Measurements from ENCODE around the gene MNT.
"Not testable (repeated sequence)": the region's sequence is repeated elsewhere in the genome, so short reads cannot be mapped to it uniquely, and the experiment has no call there.

MNT gene, protein sequence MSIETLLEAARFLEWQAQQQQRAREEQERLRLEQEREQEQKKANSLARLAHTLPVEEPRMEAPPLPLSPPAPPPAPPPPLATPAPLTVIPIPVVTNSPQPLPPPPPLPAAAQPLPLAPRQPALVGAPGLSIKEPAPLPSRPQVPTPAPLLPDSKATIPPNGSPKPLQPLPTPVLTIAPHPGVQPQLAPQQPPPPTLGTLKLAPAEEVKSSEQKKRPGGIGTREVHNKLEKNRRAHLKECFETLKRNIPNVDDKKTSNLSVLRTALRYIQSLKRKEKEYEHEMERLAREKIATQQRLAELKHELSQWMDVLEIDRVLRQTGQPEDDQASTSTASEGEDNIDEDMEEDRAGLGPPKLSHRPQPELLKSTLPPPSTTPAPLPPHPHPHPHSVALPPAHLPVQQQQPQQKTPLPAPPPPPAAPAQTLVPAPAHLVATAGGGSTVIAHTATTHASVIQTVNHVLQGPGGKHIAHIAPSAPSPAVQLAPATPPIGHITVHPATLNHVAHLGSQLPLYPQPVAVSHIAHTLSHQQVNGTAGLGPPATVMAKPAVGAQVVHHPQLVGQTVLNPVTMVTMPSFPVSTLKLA

DNA sequence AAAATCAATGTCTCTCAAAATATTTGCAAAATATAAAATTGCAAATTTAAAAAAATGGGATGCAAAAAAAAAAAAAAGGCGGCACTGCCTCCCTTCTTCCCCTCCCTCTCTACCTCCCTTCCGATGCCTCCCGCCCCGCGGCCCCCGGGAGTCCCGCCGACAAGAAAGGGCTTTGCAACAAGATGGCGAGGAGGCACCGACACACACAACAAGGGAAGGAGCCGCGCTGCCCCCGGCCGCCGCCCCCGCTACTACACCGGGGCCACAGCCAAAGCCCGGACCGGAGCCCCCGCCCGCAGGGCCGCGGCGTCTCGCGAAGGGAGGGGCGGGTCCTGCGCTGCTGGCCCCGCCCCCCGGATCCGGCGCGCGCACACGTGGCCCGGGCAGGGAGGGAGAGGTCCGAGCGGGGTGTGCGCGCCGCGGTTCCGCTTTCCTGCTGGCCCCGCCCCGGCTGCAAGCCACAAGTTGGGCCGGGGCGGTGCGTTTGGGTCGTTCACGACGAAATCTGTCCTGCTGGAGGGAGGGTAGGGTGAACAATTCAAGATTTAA is at the start of gene MNT:
Gene MNT (minus strand): TSS at position 184 of the 549 bp plus-strand sequence. CDS start 348 bp downstream, outside the sequence.
- peak; percentile 73 to 90 (median 78) for DNase-seq (ENCODE audit: low read depth in 2 of 3, low spot score in 2 of 3)

DNA sequence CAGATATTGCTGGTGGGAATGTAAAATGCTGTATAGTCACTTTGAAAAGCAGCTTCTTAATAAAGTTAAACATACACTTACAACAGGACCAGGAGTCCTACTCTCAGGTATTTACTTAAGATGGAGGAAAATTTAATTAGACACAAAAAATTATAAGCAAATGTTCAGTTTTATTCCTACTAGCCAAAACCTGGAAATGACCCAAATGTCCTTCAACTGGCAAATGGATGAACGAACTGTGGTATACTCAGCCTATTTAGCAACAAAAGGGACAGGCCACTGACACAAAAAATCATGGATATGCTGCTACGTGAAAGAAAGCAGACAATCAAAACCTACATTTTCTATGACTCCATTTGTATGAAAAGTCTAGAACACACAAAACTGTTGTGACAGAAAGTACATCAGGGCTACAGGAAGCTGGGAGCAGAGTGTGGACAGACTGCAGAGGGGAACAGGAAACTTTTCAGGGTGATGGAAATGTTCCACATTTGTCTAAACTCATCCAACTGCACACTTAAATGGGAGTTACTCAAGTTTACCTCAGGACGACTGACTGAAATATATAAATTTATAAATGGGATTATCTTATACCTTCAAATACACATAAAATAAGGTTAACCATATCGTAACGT is 49.3 kb upstream of the MNT start:
- no peak for DNase-seq (ENCODE audit: low read depth in 2 of 3, low spot score in 2 of 3)

DNA sequence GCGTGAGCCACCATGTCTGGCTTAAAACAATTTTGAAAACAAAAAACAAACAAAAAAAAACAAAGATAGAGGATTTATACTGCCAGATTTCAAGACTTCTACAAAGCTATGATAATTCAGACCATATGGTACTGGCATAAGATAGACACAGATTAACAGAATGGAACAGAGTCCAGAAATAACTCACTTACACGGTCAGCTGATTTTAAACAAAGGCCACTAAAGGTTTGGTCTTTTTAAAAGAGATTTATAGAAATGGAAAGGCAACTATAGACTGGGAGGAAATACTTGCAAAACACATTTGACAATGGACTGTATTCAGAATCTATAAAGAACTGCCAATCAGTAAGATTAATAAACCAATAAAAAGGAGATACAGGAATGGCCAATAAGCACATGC is 48.6 kb upstream of the MNT start:
- no peak for DNase-seq (ENCODE audit: low read depth in 2 of 3, low spot score in 2 of 3)

DNA sequence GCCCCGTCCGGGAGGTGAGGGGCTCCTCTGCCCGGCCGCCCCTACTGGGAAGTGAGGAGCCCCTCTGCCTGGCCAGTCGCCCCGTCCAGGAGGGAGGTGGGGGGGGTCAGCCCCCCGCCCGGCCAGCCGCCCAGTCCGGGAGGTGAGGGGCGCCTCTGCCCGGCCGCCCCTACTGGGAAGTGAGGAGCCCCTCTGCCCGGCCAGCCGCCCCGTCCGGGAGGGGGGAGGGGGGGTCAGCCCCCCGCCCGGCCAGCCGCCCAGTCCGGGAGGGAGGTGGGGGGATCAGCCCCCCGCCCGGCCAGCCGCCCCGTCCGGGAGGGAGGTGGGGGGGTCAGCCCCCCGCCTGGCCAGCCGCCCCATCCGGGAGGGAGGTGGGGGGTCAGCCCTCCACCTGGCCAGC is 46.6 kb upstream of the MNT start:
- not testable (repeated sequence) for DNase-seq (ENCODE audit: low read depth in 2 of 3, low spot score in 2 of 3)

DNA sequence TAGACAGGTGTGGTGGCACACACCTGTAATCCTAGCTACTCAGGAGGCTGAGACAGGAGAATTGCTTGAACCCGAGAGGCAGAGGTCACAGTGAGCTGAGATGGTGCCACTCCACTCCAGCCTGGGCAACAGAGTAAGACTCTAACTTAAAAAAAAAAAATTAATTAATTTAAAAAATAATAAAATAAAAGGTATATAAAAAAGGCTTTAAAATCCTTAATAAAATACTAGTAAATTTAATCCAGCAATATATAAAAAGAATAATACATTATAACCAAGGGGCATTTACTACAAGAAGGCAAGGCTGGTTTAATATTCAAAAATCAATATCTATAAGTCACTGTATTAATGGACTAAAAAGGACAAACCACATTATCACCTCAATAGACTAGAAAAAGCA is 44.8 kb upstream of the MNT start:
- DNase-seq (ENCODE audit: low read depth in 2 of 3, low spot score in 2 of 3) = no peak

DNA sequence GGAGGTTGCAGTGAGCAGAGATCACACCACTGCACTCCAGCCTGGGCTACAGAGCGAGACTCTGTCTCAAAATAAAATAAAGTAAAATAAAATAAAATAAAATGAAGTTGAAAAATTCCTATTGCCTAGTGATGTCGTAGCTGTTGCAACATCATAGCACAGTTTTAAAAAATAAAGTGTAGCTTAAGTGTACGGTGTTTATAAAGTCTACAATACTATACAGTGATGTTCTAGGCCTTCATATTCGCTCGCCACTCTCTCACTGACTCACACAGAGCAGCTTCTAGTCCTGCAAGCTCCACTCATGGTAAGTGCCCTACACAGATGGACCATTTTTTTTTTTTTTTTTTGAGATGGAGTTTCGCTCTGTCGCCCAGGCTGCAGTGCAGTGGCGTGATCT is 43.5 kb upstream of the MNT start:
- no peak for DNase-seq (ENCODE audit: low read depth in 2 of 3, low spot score in 2 of 3)

DNA sequence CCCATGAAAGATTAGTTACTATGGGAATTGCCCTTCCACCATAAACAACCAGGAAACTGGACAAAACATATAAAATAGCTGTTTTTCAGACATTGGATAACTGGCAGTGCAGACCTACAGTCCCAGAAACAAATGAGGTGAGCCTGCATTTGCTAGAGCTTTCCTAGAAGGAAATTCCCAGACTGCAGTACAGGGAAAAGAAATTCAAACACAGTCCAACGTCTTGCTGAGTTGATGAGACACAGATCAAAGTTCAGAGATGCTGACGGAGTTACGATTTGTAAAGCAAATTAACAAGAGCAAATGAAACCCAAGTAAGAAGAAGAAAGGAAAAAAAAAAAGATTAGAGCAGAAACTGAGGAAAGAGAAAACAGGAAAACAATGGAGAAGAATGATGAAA is 41.3 kb upstream of the MNT start:
- DNase-seq (ENCODE audit: low read depth in 2 of 3, low spot score in 2 of 3) = no peak

DNA sequence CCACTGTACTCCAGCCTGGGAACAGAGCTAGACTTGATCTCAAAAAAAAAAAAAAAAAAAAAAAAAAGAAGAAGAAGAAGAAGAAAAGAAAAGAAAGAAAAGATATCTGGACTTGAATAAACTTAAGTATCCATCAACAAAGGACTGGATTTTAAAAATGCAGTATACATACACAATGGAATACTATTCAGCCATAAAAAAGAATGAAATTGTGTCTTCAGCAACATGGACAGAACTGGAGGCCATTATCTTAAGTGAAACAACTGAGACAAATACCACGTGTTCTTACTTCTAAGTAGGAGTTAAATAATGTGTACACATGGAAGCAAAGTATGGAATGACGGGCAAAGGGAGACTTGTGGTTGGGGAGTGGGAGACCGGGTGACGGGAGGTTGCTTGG is 40.1 kb upstream of the MNT start:
- no peak for DNase-seq (ENCODE audit: low read depth in 2 of 3, low spot score in 2 of 3)

DNA sequence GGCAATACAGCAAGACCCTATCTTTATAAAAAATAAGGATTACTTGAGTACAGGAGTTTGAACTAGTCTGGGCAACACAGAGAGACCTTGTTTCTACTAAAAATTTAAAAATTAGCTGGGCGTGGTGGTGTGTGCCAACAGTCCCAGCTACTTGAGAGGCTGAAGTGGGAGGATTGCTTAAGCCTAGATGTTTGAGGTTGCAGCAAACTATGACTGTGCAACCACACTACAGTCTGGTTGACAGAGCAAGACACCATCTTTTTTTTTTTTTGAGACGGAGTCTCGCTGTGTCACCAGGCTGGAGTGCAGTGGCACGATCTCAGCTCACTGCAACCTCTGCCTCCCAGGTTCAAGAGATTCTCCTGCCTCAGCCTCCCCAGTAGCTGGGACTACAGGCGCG is 39.1 kb upstream of the MNT start:
- DNase-seq (ENCODE audit: low read depth in 2 of 3, low spot score in 2 of 3) = not testable (repeated sequence)

DNA sequence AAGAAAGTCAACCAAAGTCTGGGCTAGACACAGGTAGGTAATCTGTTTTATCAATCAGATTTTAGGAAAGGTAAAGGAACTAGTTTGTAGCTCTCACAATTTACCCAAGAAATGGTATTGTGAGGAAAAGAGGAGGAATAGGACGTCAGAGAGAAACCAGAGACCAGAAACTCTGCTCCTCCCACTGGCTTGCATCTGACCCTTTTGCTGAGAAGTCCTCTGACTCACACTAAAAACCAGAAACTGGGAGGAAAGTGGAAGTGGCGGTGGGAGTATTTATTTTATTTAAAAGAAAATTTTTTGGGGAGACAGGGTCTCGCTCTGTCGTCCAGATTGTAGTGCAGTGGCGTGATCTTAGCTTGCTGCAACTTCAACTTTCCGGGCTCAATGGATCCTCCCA is 38.0 kb upstream of the MNT start:
- DNase-seq (ENCODE audit: low read depth in 2 of 3, low spot score in 2 of 3) = no peak

DNA sequence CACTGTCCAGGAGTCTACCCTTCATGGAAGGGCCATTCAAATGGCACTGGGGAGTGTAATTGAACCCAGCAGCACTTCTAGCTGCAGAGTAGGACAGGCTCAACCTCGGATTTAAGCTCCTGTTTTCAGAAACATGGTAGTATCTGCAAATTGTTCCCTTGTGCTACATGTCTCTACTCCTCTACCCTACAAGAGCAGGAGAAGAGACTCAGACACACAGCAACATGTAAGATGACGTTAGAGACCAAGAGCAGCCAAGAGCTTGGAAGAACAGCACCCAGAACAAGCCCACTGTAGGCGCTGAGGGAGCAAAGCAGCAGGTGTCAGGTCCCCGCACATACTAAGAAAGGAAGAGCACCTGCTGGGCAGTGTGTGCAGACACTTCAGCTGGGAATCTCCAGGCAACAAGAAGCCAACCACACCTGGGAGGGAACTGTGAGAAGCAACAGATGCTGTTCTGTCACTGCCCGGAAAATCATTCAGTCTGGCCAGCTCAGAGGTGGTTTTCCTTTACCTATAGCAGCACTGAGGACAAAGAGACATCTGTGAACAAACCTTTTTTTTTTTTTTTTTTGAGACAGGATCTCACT is 35.6 kb upstream of the MNT start:
- DNase-seq (ENCODE audit: low read depth in 2 of 3, low spot score in 2 of 3) = no peak

DNA sequence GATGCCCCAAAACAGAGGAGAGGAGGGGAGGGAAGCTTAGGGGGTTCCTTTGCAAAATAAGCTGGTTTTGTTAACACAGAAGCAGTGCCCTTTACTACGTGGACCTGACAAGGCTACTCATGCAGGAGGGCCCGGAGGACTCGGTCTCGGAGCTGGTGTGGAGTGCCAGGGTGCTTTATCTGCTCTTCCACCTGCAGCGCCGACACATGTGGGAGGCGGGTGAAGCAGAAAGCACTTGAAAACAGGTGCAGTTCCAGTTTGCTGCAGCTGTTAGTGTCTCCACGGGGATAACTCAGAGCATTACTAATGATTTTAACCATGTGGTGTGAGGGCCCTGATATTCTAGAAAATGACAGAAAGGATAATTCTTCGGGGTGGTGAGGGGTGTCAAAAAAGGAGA is 35.0 kb upstream of the MNT start:
- no peak for DNase-seq (ENCODE audit: low read depth in 2 of 3, low spot score in 2 of 3)

DNA sequence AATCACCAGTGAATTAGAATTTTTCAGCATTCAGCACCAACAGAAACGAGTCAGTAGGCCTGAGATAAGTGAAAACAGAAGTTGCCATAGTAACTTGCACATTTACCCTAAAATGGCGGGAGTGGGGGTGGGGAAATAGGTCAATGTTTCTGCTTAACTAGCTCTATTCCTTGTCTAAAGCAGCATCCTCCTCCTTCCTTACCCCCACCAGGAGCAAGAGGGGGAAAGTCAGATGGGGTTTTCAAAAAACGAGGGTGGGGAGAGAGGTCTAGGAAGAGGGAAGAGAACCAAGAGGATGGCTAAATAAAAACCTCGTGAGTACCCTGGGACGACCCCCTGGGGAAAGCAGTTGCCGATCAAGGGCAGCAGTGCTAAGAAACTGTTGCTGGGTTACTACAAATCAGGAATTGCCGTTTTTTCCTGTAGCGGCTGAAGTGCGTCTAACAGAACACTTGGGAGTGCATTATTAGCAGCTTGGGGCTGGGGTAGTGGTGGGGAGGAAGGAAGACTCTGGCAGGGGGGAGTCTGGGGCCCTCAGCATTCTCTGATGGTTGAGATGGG is 34.4 kb upstream of the MNT start:
- no peak for DNase-seq (ENCODE audit: low read depth in 2 of 3, low spot score in 2 of 3)

DNA sequence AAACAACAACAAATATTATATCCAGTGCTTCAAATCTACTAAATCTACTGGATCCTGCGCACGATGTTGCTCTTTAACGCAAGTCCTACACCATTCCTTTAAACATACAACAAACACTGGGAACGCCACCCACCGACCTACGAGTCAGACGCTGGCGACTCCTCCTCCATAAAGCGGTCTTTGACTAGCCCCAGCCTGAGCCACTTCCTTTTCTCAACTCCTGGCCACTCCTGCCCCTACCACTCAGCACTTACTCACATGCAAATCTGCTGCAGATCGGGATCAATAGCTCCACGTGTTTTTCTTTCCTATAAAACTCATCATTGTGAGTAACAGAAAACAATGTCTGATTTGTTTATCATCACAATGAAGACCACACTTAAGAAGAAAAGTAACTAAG is 32.8 kb upstream of the MNT start:
- DNase-seq (ENCODE audit: low read depth in 2 of 3, low spot score in 2 of 3) = no peak

DNA sequence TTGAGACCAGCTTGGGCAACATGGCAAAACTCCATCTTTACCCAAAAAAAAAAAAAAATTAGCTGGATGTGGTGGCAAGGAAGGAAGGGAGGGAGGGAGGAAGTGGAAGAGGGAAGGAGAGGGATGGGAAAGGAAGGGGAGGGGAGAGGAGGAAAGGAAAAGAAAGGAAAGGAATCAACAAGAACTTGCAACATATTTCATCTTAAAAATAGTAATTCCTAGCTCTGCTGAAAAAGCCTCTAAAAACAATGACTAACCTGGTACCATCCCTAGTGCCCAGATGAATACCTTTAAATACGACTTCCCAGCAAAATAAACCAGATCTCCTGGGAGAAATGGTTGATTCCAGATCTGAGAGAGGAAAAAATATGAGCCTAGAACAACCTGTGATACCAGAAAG is 27.1 kb upstream of the MNT start:
- DNase-seq (ENCODE audit: low read depth in 2 of 3, low spot score in 2 of 3) = no peak

DNA sequence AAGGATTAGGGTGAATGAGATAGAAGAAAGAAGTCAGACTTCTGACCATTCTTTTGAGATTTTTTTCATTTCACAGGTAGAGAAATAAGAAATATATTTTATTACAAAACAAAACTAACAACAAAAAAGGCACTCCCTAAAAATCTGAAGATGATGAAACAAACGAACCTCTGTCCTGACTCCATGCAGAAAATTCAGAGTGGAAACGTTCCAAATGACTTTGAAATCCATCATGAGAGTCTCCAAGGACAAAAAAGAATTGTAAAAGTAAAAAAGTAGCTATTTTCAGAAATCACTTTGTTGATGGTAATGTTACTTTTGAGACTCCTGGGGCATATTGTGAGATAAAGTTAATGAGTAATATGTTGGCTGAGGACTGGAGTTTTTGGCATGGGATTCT is 26.4 kb upstream of the MNT start:
- DNase-seq (ENCODE audit: low read depth in 2 of 3, low spot score in 2 of 3) = no peak

DNA sequence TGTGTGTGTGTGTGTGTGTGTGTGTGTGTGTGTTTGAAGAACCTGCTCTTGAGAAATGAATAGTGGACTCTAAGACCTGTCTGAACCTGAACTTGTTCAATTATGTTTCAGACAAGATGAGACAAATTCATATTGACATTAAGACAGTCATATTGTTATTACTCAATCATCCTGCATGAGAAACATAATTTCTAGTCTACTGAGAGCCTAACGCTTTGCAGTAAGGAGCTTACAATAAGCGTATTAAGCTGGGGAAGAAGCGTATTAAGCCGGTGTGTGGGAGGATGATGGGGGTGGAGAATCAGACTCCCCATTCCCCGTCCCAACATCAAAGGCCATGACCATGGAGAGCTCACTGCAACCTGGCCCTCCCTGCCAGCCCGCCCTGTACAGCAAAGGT is 22.4 kb upstream of the MNT start:
- no peak for DNase-seq (ENCODE audit: low read depth in 2 of 3, low spot score in 2 of 3)

DNA sequence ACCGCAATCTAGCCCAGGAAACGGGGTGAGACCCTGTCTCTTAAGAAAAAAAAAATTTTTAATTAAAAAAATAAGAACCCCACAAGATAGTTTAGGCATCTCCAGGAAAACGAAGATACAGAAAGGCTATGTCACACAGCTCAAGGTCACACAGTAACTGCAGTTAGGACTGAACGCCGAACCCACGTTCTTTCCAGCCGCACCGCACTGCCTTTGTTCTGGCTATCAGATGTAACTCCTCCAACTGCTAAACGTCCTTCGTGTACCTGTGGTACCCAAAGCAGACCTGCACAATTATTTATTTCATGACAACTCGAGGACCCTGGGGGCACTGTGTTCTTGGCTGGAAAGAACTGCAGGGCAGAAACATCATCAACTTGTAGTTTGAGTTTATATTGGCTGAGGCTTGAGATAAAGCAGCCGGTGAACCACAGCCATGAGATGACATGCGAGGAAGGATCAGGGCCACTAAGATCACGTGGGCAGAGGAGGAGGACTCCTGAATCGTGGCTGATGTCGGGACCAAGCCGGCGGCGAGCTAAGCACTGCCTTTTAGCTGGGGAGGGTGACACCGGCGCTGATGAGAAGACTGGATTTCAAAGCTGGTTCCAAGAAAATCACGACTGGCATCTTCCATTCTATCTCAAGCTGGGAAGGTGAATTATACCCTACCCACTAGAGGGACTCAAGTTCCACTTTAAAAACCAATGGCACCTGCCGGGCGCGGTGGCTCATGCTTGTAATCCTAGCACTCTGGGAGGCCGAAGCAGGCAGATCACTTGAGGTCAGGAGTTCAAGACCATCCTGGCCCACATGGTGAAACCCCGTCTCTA is 20.7 kb upstream of the MNT start:
- no peak for DNase-seq (ENCODE audit: low read depth in 2 of 3, low spot score in 2 of 3)

DNA sequence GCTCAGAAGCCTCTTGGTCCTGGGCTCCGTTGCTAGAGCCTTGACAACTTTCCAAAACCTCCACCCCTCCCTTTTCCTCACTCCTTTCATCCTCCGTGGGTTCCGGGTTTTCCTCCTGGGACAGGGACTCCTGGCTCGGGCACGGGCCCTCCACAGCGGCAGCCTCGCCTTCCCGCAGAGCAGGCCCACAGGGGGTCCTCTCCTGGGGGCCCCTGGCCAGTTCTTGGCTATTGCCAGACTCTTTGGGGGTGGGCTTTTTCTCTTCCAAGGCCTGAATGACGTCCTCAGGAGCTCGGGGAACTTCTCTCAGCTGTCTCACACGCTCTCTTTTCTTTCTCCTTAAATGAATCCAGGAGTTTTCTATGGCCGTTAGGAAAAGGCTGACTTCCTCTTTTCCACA is 19.3 kb upstream of the MNT start:
- DNase-seq (ENCODE audit: low read depth in 2 of 3, low spot score in 2 of 3) = no peak

DNA sequence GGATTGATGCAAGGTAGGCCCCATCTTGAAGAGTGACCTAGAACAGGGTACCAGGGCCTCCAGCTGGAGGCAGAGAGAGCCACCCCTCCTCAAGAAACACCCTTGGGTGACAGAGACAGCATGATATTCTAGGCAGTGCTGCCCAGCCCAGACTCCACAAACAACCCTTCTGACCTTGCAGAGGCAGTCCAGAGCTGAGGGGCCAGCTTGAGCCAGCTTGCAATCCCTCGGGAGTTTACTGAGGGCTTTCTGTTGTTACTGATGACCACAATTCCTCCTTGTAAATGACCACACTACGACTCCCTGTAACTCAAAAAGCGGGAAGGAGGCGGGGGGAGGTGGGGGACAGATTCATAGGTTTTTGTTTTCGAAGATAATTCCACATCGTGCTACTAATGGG is 18.6 kb upstream of the MNT start:
- DNase-seq (ENCODE audit: low read depth in 2 of 3, low spot score in 2 of 3) = no peak

DNA sequence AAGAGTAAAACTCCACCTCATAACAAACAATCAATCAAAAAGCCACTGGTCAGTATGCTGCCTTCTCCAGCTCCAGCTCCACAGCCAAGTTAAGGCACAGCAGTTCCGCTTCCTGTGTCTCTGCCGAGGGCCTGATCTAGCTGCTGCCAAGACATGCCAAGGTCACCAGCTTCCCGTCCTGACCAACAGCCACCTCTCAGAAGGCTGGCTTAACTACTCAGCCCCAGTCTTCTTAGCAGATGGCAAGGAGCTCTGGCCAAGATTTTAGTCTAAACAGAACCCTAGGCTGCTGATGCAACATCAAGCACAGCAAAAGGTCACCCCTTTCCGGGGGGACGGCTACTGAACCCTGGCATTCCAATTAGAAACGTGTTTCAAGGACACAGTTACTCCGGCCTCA is 17.7 kb upstream of the MNT start:
- DNase-seq (ENCODE audit: low read depth in 2 of 3, low spot score in 2 of 3) = no peak

Data from activated CD8-positive, alpha-beta memory T cell treated with anti-CD3 and anti-CD28 coated beads for 48 hours (primary cell).